ENCODE results near the gene KLK4. TPM values are rescaled to one million over a fixed set of nuclear protein-coding genes. Genes with fewer than 3 reads are reported as not detected.

The KLK4 gene
- total RNA-seq, 1 experiment from 2014 or later, result 0.48 TPM

GRCh38 chr19:50889638-50890037 is 21.6 kb downstream of the KLK4 start:
- peaks cover 0 to 5% (median 1%) of the 10 kb centered on the region in 3 experiments; a peak in 3 of 7 replicates for H3K36me3 Mint-ChIP-seq (ENCODE audit: insufficient read depth in 1 of 3, low read depth in 3 of 3)
- H2BK5ac ChIP-seq (ENCODE audit: insufficient read length, low read length), result no peak overlapping the region

More at GRCh38 chr19:50889638-50890037, 21.6 kb downstream of the KLK4 start:
- H3T11ph ChIP-seq (ENCODE audit: low read length), result no peak overlapping the region
- H4K8ac ChIP-seq (replicated peaks; ENCODE audit: insufficient read length, low read depth, low read length), result no peak overlapping the region
- H4K91ac ChIP-seq (ENCODE audit: insufficient read length, low read depth, low read length), result no peak overlapping the region
- H3K14ac ChIP-seq (ENCODE audit: insufficient read depth, low read length), result no peak overlapping the region
- Mint-ChIP-seq H3K4me1 (no peaks in the 10 kb centered on the region), H3K4me3 (no peak overlapping the region), H3K27me3 (ENCODE audit: low read depth) (peaks cover 86% of the 10 kb centered on the region), H3K27ac (no peak overlapping the region), H3K9me3 (peaks cover 23 to 28% of the 10 kb centered on the region in 2 experiments)
- no peak overlapping the region for H3K4ac ChIP-seq (ENCODE audit: low read depth, low read length)
- H3K23ac ChIP-seq (ENCODE audit: insufficient read length, low read depth, low read length), result no peak overlapping the region
- H3K23me2 ChIP-seq (ENCODE audit: insufficient read length, low read depth, low read length, poor library complexity, severe bottlenecking), result no peaks in the 10 kb centered on the region
- no peak overlapping the region for H2AFZ ChIP-seq (ENCODE audit: low read length)
- no peaks in the 10 kb centered on the region for H3K79me1 ChIP-seq (ENCODE audit: insufficient read depth, low read depth, low read length, poor library complexity, severe bottlenecking)
- H4K5ac ChIP-seq (ENCODE audit: insufficient read length, low read depth, low read length), result no peak overlapping the region
- no peak overlapping the region for H3K9ac ChIP-seq (ENCODE audit: extremely low read depth, insufficient read length, low read length)
- H3K4me1 ChIP-seq (ENCODE audit: insufficient read depth, low read length), result no peaks in the 10 kb centered on the region
- H3K27ac ChIP-seq (ENCODE audit: insufficient read length, low read depth, low read length), result no peak overlapping the region
- H3K4me2 ChIP-seq (ENCODE audit: insufficient read depth, insufficient read length, low read length), result no peak overlapping the region
- no peak overlapping the region for H3K18ac ChIP-seq (ENCODE audit: insufficient read length, low read depth, low read length)
- H3K27me3 ChIP-seq (ENCODE audit: insufficient read depth, low read length), result no peaks in the 10 kb centered on the region; the same call in 1 of the 2 replicates
- peaks cover 4% of the 10 kb centered on the region for H3K9me3 ChIP-seq (ENCODE audit: control insufficient read depth, low read depth, low read length)
- H3K56ac ChIP-seq (ENCODE audit: insufficient read length, low read depth, low read length), result no peak overlapping the region
- no peak for DNase-seq
- no peak overlapping the region for H2BK15ac ChIP-seq (ENCODE audit: low read depth, low read length)
- no peak overlapping the region for H2BK120ac ChIP-seq (ENCODE audit: low read depth, low read length, poor library complexity, severe bottlenecking)
- WGBS (ENCODE audit: extremely low coverage, insufficient read length, low lambda C conversion rate), result no CpG with 5 or more reads among the region's 3 CpGs
- H4K20me1 ChIP-seq (ENCODE audit: control insufficient read depth, insufficient read depth, insufficient read length), result no peaks in the 10 kb centered on the region
- H2AK5ac ChIP-seq (ENCODE audit: insufficient read length, low read length), result no peak overlapping the region
- no peak for TF ChIP-seq CTCF (conservative IDR thresholded peaks at IDR 0.05)
- H2BK20ac ChIP-seq (ENCODE audit: low read depth, low read length, poor library complexity, severe bottlenecking), result no peak overlapping the region
- no peaks in the 10 kb centered on the region for H3K79me2 ChIP-seq (ENCODE audit: insufficient read depth, low read length)
- H2BK12ac ChIP-seq (ENCODE audit: insufficient read length, low read depth, low read length), result no peak overlapping the region

Measured in H9 (cell line).